IMR-90 (cell line): ENCODE measurements around the gene LAMA3.

ENCODE experiments used
- CHD1 ChIP-seq: IDR thresholded peaks from 2 replicates; pipeline ENCODE4 v1.6.1; 2012; ENCODE audit warnings: low read depth, low read length, improper control_type of control experiment
- CTCF ChIP-seq: conservative IDR thresholded peaks from 2 replicates; pipeline ENCODE4 v1.5.1; 2012; ENCODE audit warnings: mild to moderate bottlenecking, low read depth, low read length, improper control_type of control experiment
- POLR2A ChIP-seq: IDR thresholded peaks from 2 replicates; pipeline ENCODE4 v1.6.1; 2012; ENCODE audit warnings: mild to moderate bottlenecking, low read depth, low read length
- RAD21 ChIP-seq: IDR thresholded peaks from 2 replicates; pipeline ENCODE4 v1.6.1; 2012; ENCODE audit warnings: low read length, improper control_type of control experiment
- USF2 ChIP-seq: fragments of 150-350 bp; IDR thresholded peaks from 2 replicates; pipeline ENCODE4 v1.6.1; 2017; ENCODE audit warnings: mild to moderate bottlenecking, antibody characterized with exemption, low read length, low read depth

- TF ChIP-seq RAD21 (no peak), POLR2A (no peak), CTCF (no peak), CHD1 (no peak), USF2 (no peak)
Measured at GRCh38 chr18:23861805-23862470, 172.7 kb downstream of the LAMA3 start.
